HepG2 (cell line): Measurements from ENCODE around the gene NOPCHAP1. TPM values are rescaled to one million over a fixed set of nuclear protein-coding genes. Genes with fewer than 3 reads are reported as not detected.
A peak's percentile ranks its signal among the peaks of the same experiment; 100 is the strongest.

ENCODE experiments used
- ASH2L ChIP-seq: fragments of 300-600, 200-600 bp; sonication (generic); IDR thresholded peaks from 2 replicates; pipeline ENCODE4 v1.7.0; 2017; ENCODE audit warnings: low read depth, mild to moderate bottlenecking, moderate library complexity, mixed read lengths, low read length; ENCODE audit not compliant: insufficient read length
- CREM ChIP-seq, 2 experiments: sonication (generic) in 1 of 2; formaldehyde crosslinking in 1 of 2; IDR thresholded peaks; 2 replicates each; pipeline versions ENCODE4 v1.4.0 to v1.6.1; 2016 to 2020; ENCODE audit warnings: antibody characterized with exemption in 1 of 2, mild to moderate bottlenecking in 1 of 2, missing genetic modification reagents in 1 of 2
- ETV5 ChIP-seq: IDR thresholded peaks from 2 replicates; pipeline ENCODE4 v1.6.1; 2018; ENCODE audit warnings: missing biosample characterization, missing genetic modification reagents, inconsistent platforms, borderline replicate concordance
- FOSL2 ChIP-seq: sonication (generic); formaldehyde crosslinking; IDR thresholded peaks from 2 replicates; pipeline ENCODE4 v1.4.0; 2020; ENCODE audit warnings: missing genetic modification reagents
- GPBP1L1 ChIP-seq: sonication (generic); formaldehyde crosslinking; IDR thresholded peaks from 2 replicates; pipeline ENCODE4 v1.5.0; 2020; ENCODE audit warnings: mild to moderate bottlenecking, missing genetic modification reagents
- HNF4A ChIP-seq: sonication (generic); formaldehyde crosslinking; IDR thresholded peaks from 2 replicates; pipeline ENCODE4 v1.4.0; 2020; ENCODE audit warnings: missing genetic modification reagents
- JUND ChIP-seq: sonication (generic); formaldehyde crosslinking; IDR thresholded peaks from 2 replicates; pipeline ENCODE4 v1.8.0; 2022; ENCODE audit warnings: mild to moderate bottlenecking, missing genetic modification reagents
- NFIB ChIP-seq: sonication (generic); formaldehyde crosslinking; IDR thresholded peaks from 2 replicates; pipeline ENCODE4 v1.9.0; 2021; ENCODE audit warnings: missing genetic modification reagents, mild to moderate bottlenecking, borderline replicate concordance
- NFIC ChIP-seq: IDR thresholded peaks from 2 replicates; pipeline ENCODE4 v1.6.1; 2012; ENCODE audit warnings: mild to moderate bottlenecking, low read length, inconsistent platforms
- NR2F2 ChIP-seq: IDR thresholded peaks from 2 replicates; pipeline ENCODE4 v1.6.1; 2012; ENCODE audit warnings: low read depth, inconsistent platforms, borderline replicate concordance
- PCBP2 ChIP-seq: fragments of 200-400 bp; formaldehyde crosslinking; optimal IDR thresholded peaks from 2 replicates; pipeline ENCODE3; 2018; ENCODE audit warnings: low read length, low read depth; ENCODE audit not compliant: poor library complexity, severe bottlenecking
- POGK ChIP-seq: sonication (generic); formaldehyde crosslinking; conservative IDR thresholded peaks from 2 replicates; pipeline ENCODE4 v1.8.0; 2022; ENCODE audit warnings: mild to moderate bottlenecking, moderate library complexity, missing genetic modification reagents
- PRPF4 ChIP-seq: fragments of 200-400 bp; formaldehyde crosslinking; IDR thresholded peaks from 2 replicates; pipeline ENCODE4 v1.6.1; 2016; ENCODE audit warnings: low read length, low read depth; ENCODE audit not compliant: poor library complexity, severe bottlenecking
- SP140L ChIP-seq: sonication (generic); formaldehyde crosslinking; IDR thresholded peaks from 2 replicates; pipeline ENCODE4 v1.4.0; 2020; ENCODE audit warnings: missing genetic modification reagents, borderline replicate concordance
- SPEN ChIP-seq: sonication (generic); formaldehyde crosslinking; IDR thresholded peaks from 2 replicates; pipeline ENCODE4 v1.5.1; 2020; ENCODE audit warnings: low read depth, mild to moderate bottlenecking, missing genetic modification reagents
- TEAD3 ChIP-seq: optimal IDR thresholded peaks from 2 replicates; pipeline ENCODE3; 2016; ENCODE audit warnings: borderline replicate concordance
- ZBTB3 ChIP-seq: sonication (generic); formaldehyde crosslinking; IDR thresholded peaks from 2 replicates; pipeline ENCODE4 v1.4.0; 2020; ENCODE audit warnings: low read depth, mild to moderate bottlenecking, moderate library complexity, missing genetic modification reagents, borderline replicate concordance
- ZBTB44 ChIP-seq: sonication (generic); formaldehyde crosslinking; IDR thresholded peaks from 2 replicates; pipeline ENCODE4 v1.4.0; 2020; ENCODE audit warnings: missing genetic modification reagents
- ZNF180 ChIP-seq: sonication (generic); formaldehyde crosslinking; IDR thresholded peaks from 2 replicates; pipeline ENCODE4 v1.4.0; 2020; ENCODE audit warnings: low read depth, missing genetic modification reagents, borderline replicate concordance
- ZNF263 ChIP-seq: sonication (generic); formaldehyde crosslinking; IDR thresholded peaks from 2 replicates; pipeline ENCODE4 v1.4.0; 2020; ENCODE audit warnings: missing genetic modification reagents
- ZNF367 ChIP-seq: sonication (generic); formaldehyde crosslinking; IDR thresholded peaks from 2 replicates; pipeline ENCODE4 v1.4.0; 2020; ENCODE audit warnings: missing genetic modification reagents, borderline replicate concordance
- polyA plus RNA-seq, 8 experiments: library from polyadenylated mRNA; depleted of rRNA in 3 of 8; stranded (reverse) in 7 of 8; unstranded in 1 of 8; fragments of >200 nt; fragmentation: Illumina TruSeq in 4 of 8; extraction: Trizol in 4 of 8; gene quantifications; 2 replicates each; pipeline versions ENCODE4 v1.2.1 to v1.2.3, GENCODE V29; 2011 to 2016; ENCODE audit warnings: low read depth in 4 of 8, missing spikeins in 1 of 8, mixed read lengths in 1 of 8; ENCODE audit not compliant: insufficient read depth in 1 of 8
- total RNA-seq, 5 experiments: library from RNA; depleted of rRNA; stranded (reverse); fragments of >200 nt; fragmentation: Illumina TruSeq; extraction: Trizol; gene quantifications; 2 replicates each; pipeline ENCODE4 v1.2.3, GENCODE V29; 2016; ENCODE audit warnings: low read depth in 1 of 5
- TF ChIP-seq, protein P1 (sequence below): IDR thresholded peaks from 2 replicates; pipeline ENCODE4 v1.4.0; 2020; ENCODE audit warnings: mild to moderate bottlenecking, missing genetic modification reagents

Gene NOPCHAP1
- total and polyA plus RNA-seq, 2 of the 13 experiments (the other 11 are each of a cell fraction or from before 2014, with no cell fraction given) = 5.7 to 38.1 TPM

GRCh38 chr12:104959335-104959841 is 26.7 kb upstream of the NOPCHAP1 start (continued):
- TF ChIP-seq HNF4A (CRISPR knock-in tag) = peak; percentile 31; the same call in 1 of the 2 replicates
- TF ChIP-seq SP140L (CRISPR knock-in tag) = no peak
- TF ChIP-seq FOSL2 (CRISPR knock-in tag) = peak; percentile 49
- no peak for TF ChIP-seq SPEN (CRISPR knock-in tag)
- TF ChIP-seq GPBP1L1 (CRISPR knock-in tag) = no peak
- no peak for TF ChIP-seq ZNF367 (CRISPR knock-in tag)
- no peak for TF ChIP-seq NFIB
- no peak for TF ChIP-seq NFIC
- TF ChIP-seq PRPF4 = no peak
- no peak for TF ChIP-seq ETV5
- no peak for TF ChIP-seq CREM (IDR thresholded peaks at IDR 0.05)
- no peak for TF ChIP-seq CREM (CRISPR knock-in tag; IDR thresholded peaks at IDR 0.05)
- TF ChIP-seq POGK = no peak
- TF ChIP-seq PCBP2 = no peak
- peak; percentile 10 for TF ChIP-seq TEAD3 (CRISPR knock-in tag)
- no peak for TF ChIP-seq ZNF180 (CRISPR knock-in tag)
- no peak for TF ChIP-seq ZBTB44 (CRISPR knock-in tag)
- no peak for TF ChIP-seq ASH2L
- TF ChIP-seq NR2F2 = 0 out of 2 replicates have a peak, but pooled peaks have one; percentile 34
- no peak for TF ChIP-seq ZNF263 (CRISPR knock-in tag)
- no peak for TF ChIP-seq ZBTB3 (CRISPR knock-in tag)
- TF ChIP-seq, protein P1, sequence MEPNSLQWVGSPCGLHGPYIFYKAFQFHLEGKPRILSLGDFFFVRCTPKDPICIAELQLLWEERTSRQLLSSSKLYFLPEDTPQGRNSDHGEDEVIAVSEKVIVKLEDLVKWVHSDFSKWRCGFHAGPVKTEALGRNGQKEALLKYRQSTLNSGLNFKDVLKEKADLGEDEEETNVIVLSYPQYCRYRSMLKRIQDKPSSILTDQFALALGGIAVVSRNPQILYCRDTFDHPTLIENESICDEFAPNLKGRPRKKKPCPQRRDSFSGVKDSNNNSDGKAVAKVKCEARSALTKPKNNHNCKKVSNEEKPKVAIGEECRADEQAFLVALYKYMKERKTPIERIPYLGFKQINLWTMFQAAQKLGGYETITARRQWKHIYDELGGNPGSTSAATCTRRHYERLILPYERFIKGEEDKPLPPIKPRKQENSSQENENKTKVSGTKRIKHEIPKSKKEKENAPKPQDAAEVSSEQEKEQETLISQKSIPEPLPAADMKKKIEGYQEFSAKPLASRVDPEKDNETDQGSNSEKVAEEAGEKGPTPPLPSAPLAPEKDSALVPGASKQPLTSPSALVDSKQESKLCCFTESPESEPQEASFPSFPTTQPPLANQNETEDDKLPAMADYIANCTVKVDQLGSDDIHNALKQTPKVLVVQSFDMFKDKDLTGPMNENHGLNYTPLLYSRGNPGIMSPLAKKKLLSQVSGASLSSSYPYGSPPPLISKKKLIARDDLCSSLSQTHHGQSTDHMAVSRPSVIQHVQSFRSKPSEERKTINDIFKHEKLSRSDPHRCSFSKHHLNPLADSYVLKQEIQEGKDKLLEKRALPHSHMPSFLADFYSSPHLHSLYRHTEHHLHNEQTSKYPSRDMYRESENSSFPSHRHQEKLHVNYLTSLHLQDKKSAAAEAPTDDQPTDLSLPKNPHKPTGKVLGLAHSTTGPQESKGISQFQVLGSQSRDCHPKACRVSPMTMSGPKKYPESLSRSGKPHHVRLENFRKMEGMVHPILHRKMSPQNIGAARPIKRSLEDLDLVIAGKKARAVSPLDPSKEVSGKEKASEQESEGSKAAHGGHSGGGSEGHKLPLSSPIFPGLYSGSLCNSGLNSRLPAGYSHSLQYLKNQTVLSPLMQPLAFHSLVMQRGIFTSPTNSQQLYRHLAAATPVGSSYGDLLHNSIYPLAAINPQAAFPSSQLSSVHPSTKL = peak; percentile 33; the same call in 1 of the 2 replicates
- TF ChIP-seq JUND (CRISPR knock-in tag) = no peak
